HEK293 (cell line): ENCODE data around the gene HACD3.

ENCODE experiments used
- FEZF1 ChIP-seq: fragments of 450-650 bp; formaldehyde crosslinking; IDR thresholded peaks from 2 replicates; pipeline ENCODE4 v1.5.1; 2016; ENCODE audit warnings: missing biosample characterization, missing genetic modification characterization
- GLI4 ChIP-seq: fragments of 450-650 bp; formaldehyde crosslinking; IDR thresholded peaks from 2 replicates; pipeline ENCODE4 v1.5.1; 2016; ENCODE audit warnings: missing biosample characterization, missing genetic modification characterization
- KLF7 ChIP-seq: fragments of 450-650 bp; formaldehyde crosslinking; IDR thresholded peaks from 2 replicates; pipeline ENCODE4 v1.5.1; 2016; ENCODE audit warnings: missing biosample characterization, missing genetic modification characterization, borderline replicate concordance
- OVOL3 ChIP-seq: fragments of 450-650 bp; formaldehyde crosslinking; IDR thresholded peaks from 2 replicates; pipeline ENCODE4 v1.5.1; 2016; ENCODE audit warnings: missing biosample characterization, missing genetic modification characterization
- ZBTB7A ChIP-seq: fragments of 450-650 bp; formaldehyde crosslinking; IDR thresholded peaks from 2 replicates; pipeline ENCODE4 v1.5.1; 2016; ENCODE audit warnings: low read depth, missing biosample characterization, missing genetic modification characterization
- ZNF10 ChIP-seq: fragments of 450-650 bp; formaldehyde crosslinking; IDR thresholded peaks from 2 replicates; pipeline ENCODE4 v1.5.1; 2017; ENCODE audit warnings: missing biosample characterization, missing genetic modification characterization
- ZNF155 ChIP-seq: fragments of 450-650 bp; formaldehyde crosslinking; IDR thresholded peaks from 2 replicates; pipeline ENCODE4 v1.5.1; 2016; ENCODE audit warnings: missing biosample characterization, missing genetic modification characterization
- ZNF157 ChIP-seq: fragments of 450-650 bp; formaldehyde crosslinking; IDR thresholded peaks from 2 replicates; pipeline ENCODE4 v1.5.1; 2016; ENCODE audit warnings: missing biosample characterization, missing genetic modification characterization
- ZNF16 ChIP-seq: fragments of 450-650 bp; formaldehyde crosslinking; IDR thresholded peaks from 2 replicates; pipeline ENCODE4 v1.5.1; 2016; ENCODE audit warnings: low read depth, missing biosample characterization, missing genetic modification characterization
- ZNF184 ChIP-seq: fragments of 450-650 bp; IDR thresholded peaks from 2 replicates; pipeline ENCODE4 v1.5.1; 2018; ENCODE audit warnings: missing biosample characterization, mild to moderate bottlenecking, missing genetic modification characterization
- ZNF221 ChIP-seq: fragments of 450-650 bp; formaldehyde crosslinking; IDR thresholded peaks from 2 replicates; pipeline ENCODE4 v1.5.1; 2017; ENCODE audit warnings: missing biosample characterization, missing genetic modification characterization, borderline replicate concordance
- ZNF223 ChIP-seq: fragments of 450-650 bp; formaldehyde crosslinking; IDR thresholded peaks from 2 replicates; pipeline ENCODE4 v1.5.1; 2016; ENCODE audit warnings: missing biosample characterization, missing genetic modification characterization
- ZNF292 ChIP-seq: fragments of 450-650 bp; formaldehyde crosslinking; IDR thresholded peaks from 2 replicates; pipeline ENCODE4 v1.5.1; 2016; ENCODE audit warnings: low read depth, missing biosample characterization, missing genetic modification characterization, borderline replicate concordance
- ZNF324 ChIP-seq: fragments of 450-650 bp; formaldehyde crosslinking; IDR thresholded peaks from 2 replicates; pipeline ENCODE4 v1.5.1; 2016; ENCODE audit warnings: missing biosample characterization, missing genetic modification characterization
- ZNF350 ChIP-seq: fragments of 450-650 bp; formaldehyde crosslinking; IDR thresholded peaks from 2 replicates; pipeline ENCODE4 v1.5.0; 2017; ENCODE audit warnings: missing biosample characterization, mild to moderate bottlenecking, missing genetic modification characterization
- ZNF354C ChIP-seq: fragments of 450-650 bp; formaldehyde crosslinking; IDR thresholded peaks from 2 replicates; pipeline ENCODE4 v1.5.1; 2016; ENCODE audit warnings: missing biosample characterization, missing genetic modification characterization, low read depth, borderline replicate concordance
- ZNF404 ChIP-seq: fragments of 450-650 bp; formaldehyde crosslinking; IDR thresholded peaks from 2 replicates; pipeline ENCODE4 v1.5.1; 2017; ENCODE audit warnings: missing biosample characterization, missing genetic modification characterization
- ZNF501 ChIP-seq: fragments of 450-650 bp; formaldehyde crosslinking; IDR thresholded peaks from 2 replicates; pipeline ENCODE4 v1.5.1; 2016; ENCODE audit warnings: missing biosample characterization, missing genetic modification characterization
- ZNF585B ChIP-seq: fragments of 450-650 bp; formaldehyde crosslinking; IDR thresholded peaks from 2 replicates; pipeline ENCODE4 v1.5.1; 2016; ENCODE audit warnings: missing biosample characterization, missing genetic modification characterization
- ZNF660 ChIP-seq: fragments of 450-650 bp; IDR thresholded peaks from 2 replicates; pipeline ENCODE4 v1.5.1; 2018; ENCODE audit warnings: missing biosample characterization, mild to moderate bottlenecking, missing genetic modification characterization
- ZNF768 ChIP-seq: fragments of 450-650 bp; formaldehyde crosslinking; IDR thresholded peaks from 2 replicates; pipeline ENCODE4 v1.5.1; 2018; ENCODE audit warnings: missing biosample characterization, mild to moderate bottlenecking, missing genetic modification characterization
- ZNF791 ChIP-seq: fragments of 450-650 bp; formaldehyde crosslinking; IDR thresholded peaks from 2 replicates; pipeline ENCODE4 v1.5.1; 2016; ENCODE audit warnings: missing biosample characterization, missing genetic modification characterization
- TF ChIP-seq, protein P1 (sequence below): fragments of 450-650 bp; IDR thresholded peaks from 2 replicates; pipeline ENCODE4 v1.5.1; 2018; ENCODE audit warnings: missing biosample characterization, mild to moderate bottlenecking, missing genetic modification characterization
- TF ChIP-seq, protein P2 (sequence below): fragments of 450-650 bp; formaldehyde crosslinking; IDR thresholded peaks from 2 replicates; pipeline ENCODE4 v1.5.1; 2016; ENCODE audit warnings: missing biosample characterization, missing genetic modification characterization
- TF ChIP-seq, protein P3 (sequence below): fragments of 450-650 bp; formaldehyde crosslinking; conservative IDR thresholded peaks from 2 replicates; pipeline ENCODE4 v1.5.1; 2016; ENCODE audit warnings: low read depth, missing biosample characterization, missing genetic modification characterization
- TF ChIP-seq, protein P4 (sequence below): fragments of 450-650 bp; formaldehyde crosslinking; IDR thresholded peaks from 2 replicates; pipeline ENCODE4 v1.5.1; 2016; ENCODE audit warnings: missing biosample characterization, missing genetic modification characterization, low read depth
- TF ChIP-seq, protein P5 (sequence below): fragments of 450-650 bp; formaldehyde crosslinking; IDR thresholded peaks from 2 replicates; pipeline ENCODE4; 2016; ENCODE audit warnings: missing biosample characterization, missing genetic modification characterization
- TF ChIP-seq, protein P6 (sequence below): fragments of 450-650 bp; formaldehyde crosslinking; IDR thresholded peaks from 2 replicates; pipeline ENCODE4 v1.5.1; 2017; ENCODE audit warnings: missing biosample characterization, missing genetic modification characterization

Gene HACD3

DNA sequence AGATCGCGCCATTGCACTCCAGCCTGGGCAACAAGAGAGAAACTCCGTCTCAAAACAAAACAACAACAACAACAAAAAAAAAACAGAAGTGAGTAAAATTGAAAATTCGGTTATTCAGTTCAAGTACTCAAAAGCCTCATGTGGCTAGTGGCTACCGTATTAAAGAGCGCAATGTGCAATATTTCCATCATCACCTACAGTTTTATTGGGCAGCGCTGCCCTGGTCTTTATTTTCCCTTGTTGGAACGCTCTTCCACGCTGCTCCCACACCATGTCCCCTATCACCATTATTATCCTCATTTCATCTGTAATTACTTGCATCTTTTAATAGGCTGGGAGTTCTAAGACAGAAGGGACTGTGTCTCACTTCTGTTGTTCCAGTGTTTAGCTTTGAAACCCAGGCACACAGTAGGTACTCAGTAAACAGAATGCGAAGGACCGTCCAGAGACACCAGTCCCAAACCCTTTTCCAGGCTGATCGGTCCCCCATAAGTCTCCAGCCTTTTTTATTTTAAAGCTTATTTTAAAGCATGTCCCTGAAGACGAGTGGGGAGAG lies 423 bp upstream of the HACD3 start (continued):
- TF ChIP-seq, protein P1, sequence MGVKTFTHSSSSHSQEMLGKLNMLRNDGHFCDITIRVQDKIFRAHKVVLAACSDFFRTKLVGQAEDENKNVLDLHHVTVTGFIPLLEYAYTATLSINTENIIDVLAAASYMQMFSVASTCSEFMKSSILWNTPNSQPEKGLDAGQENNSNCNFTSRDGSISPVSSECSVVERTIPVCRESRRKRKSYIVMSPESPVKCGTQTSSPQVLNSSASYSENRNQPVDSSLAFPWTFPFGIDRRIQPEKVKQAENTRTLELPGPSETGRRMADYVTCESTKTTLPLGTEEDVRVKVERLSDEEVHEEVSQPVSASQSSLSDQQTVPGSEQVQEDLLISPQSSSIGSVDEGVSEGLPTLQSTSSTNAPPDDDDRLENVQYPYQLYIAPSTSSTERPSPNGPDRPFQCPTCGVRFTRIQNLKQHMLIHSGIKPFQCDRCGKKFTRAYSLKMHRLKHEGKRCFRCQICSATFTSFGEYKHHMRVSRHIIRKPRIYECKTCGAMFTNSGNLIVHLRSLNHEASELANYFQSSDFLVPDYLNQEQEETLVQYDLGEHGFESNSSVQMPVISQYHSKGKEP (tag by site-specific recombination) = no peak
- no peak for TF ChIP-seq GLI4 (tag by site-specific recombination)
- TF ChIP-seq OVOL3 (tag by site-specific recombination) = no peak
- TF ChIP-seq ZNF791 (tag by site-specific recombination) = no peak
- TF ChIP-seq, protein P2, sequence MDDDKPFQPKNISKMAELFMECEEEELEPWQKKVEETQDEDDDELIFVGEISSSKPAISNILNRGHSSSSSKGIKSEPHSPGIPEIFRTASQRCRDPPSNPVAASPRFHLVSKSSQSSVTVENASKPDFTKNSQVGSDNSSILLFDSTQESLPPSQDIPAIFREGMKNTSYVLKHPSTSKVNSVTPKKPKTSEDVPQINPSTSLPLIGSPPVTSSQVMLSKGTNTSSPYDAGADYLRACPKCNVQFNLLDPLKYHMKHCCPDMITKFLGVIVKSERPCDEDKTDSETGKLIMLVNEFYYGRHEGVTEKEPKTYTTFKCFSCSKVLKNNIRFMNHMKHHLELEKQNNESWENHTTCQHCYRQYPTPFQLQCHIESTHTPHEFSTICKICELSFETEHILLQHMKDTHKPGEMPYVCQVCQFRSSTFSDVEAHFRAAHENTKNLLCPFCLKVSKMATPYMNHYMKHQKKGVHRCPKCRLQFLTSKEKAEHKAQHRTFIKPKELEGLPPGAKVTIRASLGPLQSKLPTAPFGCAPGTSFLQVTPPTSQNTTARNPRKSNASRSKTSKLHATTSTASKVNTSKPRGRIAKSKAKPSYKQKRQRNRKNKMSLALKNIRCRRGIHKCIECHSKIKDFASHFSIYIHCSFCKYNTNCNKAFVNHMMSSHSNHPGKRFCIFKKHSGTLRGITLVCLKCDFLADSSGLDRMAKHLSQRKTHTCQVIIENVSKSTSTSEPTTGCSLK = no peak
- peak; percentile 40; the same call in 1 of the 2 replicates for TF ChIP-seq ZNF324
- TF ChIP-seq ZNF660 (tag by site-specific recombination) = no peak; the same call in 1 of the 2 replicates
- TF ChIP-seq FEZF1 (tag by site-specific recombination) = peak; percentile 74
- no peak for TF ChIP-seq ZNF501
- TF ChIP-seq, protein P3, sequence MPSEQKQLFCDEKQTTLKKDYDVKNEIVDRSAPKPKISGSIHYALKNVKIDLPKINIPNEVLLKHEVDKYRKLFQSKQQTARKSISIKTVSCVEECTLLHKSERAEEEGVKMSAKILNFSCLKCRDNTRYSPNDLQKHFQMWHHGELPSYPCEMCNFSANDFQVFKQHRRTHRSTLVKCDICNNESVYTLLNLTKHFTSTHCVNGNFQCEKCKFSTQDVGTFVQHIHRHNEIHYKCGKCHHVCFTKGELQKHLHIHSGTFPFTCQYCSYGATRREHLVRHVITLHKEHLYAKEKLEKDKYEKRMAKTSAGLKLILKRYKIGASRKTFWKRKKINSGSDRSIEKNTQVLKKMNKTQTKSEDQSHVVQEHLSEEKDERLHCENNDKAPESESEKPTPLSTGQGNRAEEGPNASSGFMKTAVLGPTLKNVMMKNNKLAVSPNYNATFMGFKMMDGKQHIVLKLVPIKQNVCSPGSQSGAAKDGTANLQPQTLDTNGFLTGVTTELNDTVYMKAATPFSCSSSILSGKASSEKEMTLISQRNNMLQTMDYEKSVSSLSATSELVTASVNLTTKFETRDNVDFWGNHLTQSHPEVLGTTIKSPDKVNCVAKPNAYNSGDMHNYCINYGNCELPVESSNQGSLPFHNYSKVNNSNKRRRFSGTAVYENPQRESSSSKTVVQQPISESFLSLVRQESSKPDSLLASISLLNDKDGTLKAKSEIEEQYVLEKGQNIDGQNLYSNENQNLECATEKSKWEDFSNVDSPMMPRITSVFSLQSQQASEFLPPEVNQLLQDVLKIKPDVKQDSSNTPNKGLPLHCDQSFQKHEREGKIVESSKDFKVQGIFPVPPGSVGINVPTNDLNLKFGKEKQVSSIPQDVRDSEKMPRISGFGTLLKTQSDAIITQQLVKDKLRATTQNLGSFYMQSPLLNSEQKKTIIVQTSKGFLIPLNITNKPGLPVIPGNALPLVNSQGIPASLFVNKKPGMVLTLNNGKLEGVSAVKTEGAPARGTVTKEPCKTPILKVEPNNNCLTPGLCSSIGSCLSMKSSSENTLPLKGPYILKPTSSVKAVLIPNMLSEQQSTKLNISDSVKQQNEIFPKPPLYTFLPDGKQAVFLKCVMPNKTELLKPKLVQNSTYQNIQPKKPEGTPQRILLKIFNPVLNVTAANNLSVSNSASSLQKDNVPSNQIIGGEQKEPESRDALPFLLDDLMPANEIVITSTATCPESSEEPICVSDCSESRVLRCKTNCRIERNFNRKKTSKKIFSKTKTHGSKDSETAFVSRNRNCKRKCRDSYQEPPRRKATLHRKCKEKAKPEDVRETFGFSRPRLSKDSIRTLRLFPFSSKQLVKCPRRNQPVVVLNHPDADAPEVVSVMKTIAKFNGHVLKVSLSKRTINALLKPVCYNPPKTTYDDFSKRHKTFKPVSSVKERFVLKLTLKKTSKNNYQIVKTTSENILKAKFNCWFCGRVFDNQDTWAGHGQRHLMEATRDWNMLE (tag by site-specific recombination) = no peak
- TF ChIP-seq ZNF292 (tag by site-specific recombination) = no peak
- TF ChIP-seq, protein P4, sequence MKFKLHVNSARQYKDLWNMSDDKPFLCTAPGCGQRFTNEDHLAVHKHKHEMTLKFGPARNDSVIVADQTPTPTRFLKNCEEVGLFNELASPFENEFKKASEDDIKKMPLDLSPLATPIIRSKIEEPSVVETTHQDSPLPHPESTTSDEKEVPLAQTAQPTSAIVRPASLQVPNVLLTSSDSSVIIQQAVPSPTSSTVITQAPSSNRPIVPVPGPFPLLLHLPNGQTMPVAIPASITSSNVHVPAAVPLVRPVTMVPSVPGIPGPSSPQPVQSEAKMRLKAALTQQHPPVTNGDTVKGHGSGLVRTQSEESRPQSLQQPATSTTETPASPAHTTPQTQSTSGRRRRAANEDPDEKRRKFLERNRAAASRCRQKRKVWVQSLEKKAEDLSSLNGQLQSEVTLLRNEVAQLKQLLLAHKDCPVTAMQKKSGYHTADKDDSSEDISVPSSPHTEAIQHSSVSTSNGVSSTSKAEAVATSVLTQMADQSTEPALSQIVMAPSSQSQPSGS = no peak
- no peak for TF ChIP-seq ZNF184
- TF ChIP-seq, protein P5, sequence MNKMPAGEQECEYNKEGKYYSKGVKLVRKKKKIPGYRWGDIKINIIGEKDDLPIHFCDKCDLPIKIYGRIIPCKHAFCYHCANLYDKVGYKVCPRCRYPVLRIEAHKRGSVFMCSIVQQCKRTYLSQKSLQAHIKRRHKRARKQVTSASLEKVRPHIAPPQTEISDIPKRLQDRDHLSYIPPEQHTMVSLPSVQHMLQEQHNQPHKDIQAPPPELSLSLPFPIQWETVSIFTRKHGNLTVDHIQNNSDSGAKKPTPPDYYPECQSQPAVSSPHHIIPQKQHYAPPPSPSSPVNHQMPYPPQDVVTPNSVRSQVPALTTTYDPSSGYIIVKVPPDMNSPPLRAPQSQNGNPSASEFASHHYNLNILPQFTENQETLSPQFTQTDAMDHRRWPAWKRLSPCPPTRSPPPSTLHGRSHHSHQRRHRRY (tag by site-specific recombination) = no peak
- TF ChIP-seq ZNF768 (tag by site-specific recombination) = peak; percentile 84; the same call in 1 of the 2 replicates
- TF ChIP-seq ZBTB7A (tag by site-specific recombination) = 0 out of 2 replicates have a peak, but pooled peaks have one; percentile 2
- TF ChIP-seq ZNF350 (tag by site-specific recombination) = no peak
- no peak for TF ChIP-seq ZNF223 (tag by site-specific recombination)
- TF ChIP-seq ZNF155 = no peak
- TF ChIP-seq ZNF10 = no peak
- TF ChIP-seq ZNF221 (tag by site-specific recombination) = no peak
- TF ChIP-seq ZNF157 (tag by site-specific recombination) = no peak
- no peak for TF ChIP-seq KLF7 (tag by site-specific recombination)
- no peak for TF ChIP-seq ZNF354C (tag by site-specific recombination)
- no peak for TF ChIP-seq ZNF16 (tag by site-specific recombination)
- TF ChIP-seq ZNF585B (tag by site-specific recombination) = no peak
- TF ChIP-seq, protein P6, sequence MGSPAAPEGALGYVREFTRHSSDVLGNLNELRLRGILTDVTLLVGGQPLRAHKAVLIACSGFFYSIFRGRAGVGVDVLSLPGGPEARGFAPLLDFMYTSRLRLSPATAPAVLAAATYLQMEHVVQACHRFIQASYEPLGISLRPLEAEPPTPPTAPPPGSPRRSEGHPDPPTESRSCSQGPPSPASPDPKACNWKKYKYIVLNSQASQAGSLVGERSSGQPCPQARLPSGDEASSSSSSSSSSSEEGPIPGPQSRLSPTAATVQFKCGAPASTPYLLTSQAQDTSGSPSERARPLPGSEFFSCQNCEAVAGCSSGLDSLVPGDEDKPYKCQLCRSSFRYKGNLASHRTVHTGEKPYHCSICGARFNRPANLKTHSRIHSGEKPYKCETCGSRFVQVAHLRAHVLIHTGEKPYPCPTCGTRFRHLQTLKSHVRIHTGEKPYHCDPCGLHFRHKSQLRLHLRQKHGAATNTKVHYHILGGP (tag by site-specific recombination) = no peak
- no peak for TF ChIP-seq ZNF404 (tag by site-specific recombination)
